A549 (cell line): ENCODE measurements around the gene TTC12. TPM values are rescaled to one million over a fixed set of nuclear protein-coding genes. Genes with fewer than 3 reads are reported as not detected.

Experiments
- ATAC-seq, 2 experiments: fragments of 200-7000 bp in 1 of 2; fragments of >200 bp in 1 of 2; cut with Nextera tagmentation in 1 of 2; cut with Tn5 transposase in 1 of 2; 3 replicates each; pipeline versions ENCODE4 v1.8.0 to v1.9.1; 2018 to 2020; ENCODE audit warnings: mild to moderate bottlenecking in 1 of 2, moderate library complexity in 1 of 2
- CTCF ChIA-PET: fragments of 300-600 bp; sonication (Branson Sonifier 250); formaldehyde crosslinking; extraction: SDS; loops from one replicate; lab custom pipeline; 2021; ENCODE audit warnings: antibody characterized with exemption, inconsistent platforms; lab: Yijun Ruan, JAX
- POLR2A ChIA-PET: fragments of 350-600 bp; formaldehyde crosslinking; extraction: SDS; loops from one replicate; lab custom pipeline; 2021; ENCODE audit warnings: antibody characterized with exemption, inconsistent platforms; lab: Yijun Ruan, JAX
- DNase-seq, 2 experiments: peaks; one replicate each; pipeline versions ENCODE4 v3.0.0 to v3.0.0-alpha.2; 2011 to 2016; ENCODE audit warnings: low read depth in 1 of 2, low spot score in 1 of 2
- FAIRE-seq: peaks from 2 replicates; lab custom pipeline; 2011; peaks lifted over from hg19 to GRCh38; lab: Jason Lieb, UNC
- H3K27ac ChIP-seq, 2 experiments: fragments of >200 bp; sonication (Bioruptor Twin); formaldehyde crosslinking; 3 replicates each; pipeline ENCODE4 v1.5.1; 2016 to 2017
- H3K4me1 ChIP-seq: fragments of >200 bp; sonication (Bioruptor Twin); formaldehyde crosslinking; 3 replicates; pipeline ENCODE4 v1.6.1; 2016
- H3K4me2 ChIP-seq: fragments of >200 bp; sonication (Bioruptor Twin); formaldehyde crosslinking; 3 replicates; pipeline ENCODE4 v1.6.1; 2016
- H3K4me3 ChIP-seq: fragments of >200 bp; sonication (Bioruptor Twin); formaldehyde crosslinking; 3 replicates; pipeline ENCODE4 v1.5.1; 2016
- H3K9me3 ChIP-seq: fragments of >200 bp; sonication (Bioruptor Twin); formaldehyde crosslinking; 3 replicates; pipeline ENCODE4 v1.6.1; 2016
- ATOH8 ChIP-seq: fragments of 250-450 bp; sonication (Bioruptor Pico); IDR thresholded peaks from 2 replicates; pipeline ENCODE4 v1.5.0; 2020; ENCODE audit warnings: low read depth, mild to moderate bottlenecking, moderate library complexity
- BHLHE40 ChIP-seq: IDR thresholded peaks from 2 replicates; pipeline ENCODE4 v1.6.1; 2012; ENCODE audit warnings: low read depth, low read length, inconsistent platforms
- CBX2 ChIP-seq: fragments of 200-600 bp; sonication (generic); IDR thresholded peaks from 2 replicates; pipeline ENCODE4 v1.6.1; 2016; ENCODE audit warnings: low read depth, mild to moderate bottlenecking, borderline replicate concordance
- CHD4 ChIP-seq: fragments of 200-600 bp; sonication (generic); IDR thresholded peaks from 2 replicates; pipeline ENCODE4 v1.6.1; 2016; ENCODE audit warnings: antibody characterized with exemption, mild to moderate bottlenecking, borderline replicate concordance
- EHMT2 ChIP-seq: fragments of 200-600 bp; sonication (generic); IDR thresholded peaks from 2 replicates; pipeline ENCODE4 v1.6.1; 2016; ENCODE audit warnings: antibody characterized with exemption, low read depth, mild to moderate bottlenecking, moderate library complexity
- FOSB ChIP-seq: fragments of 250-450 bp; sonication (Bioruptor Pico); IDR thresholded peaks from 2 replicates; pipeline ENCODE4 v1.5.0; 2020; ENCODE audit warnings: mild to moderate bottlenecking, moderate library complexity
- FOSL2 ChIP-seq, 2 experiments: fragments of 450-650 bp in 1 of 2; fragments of >200 bp in 1 of 2; sonication (Bioruptor Twin) in 1 of 2; formaldehyde crosslinking; IDR thresholded peaks; 2 replicates each; pipeline versions ENCODE4 v1.5.0 to v1.6.1; 2016 to 2020; ENCODE audit warnings: mild to moderate bottlenecking in 1 of 2, moderate library complexity in 1 of 2
- GATA3 ChIP-seq: IDR thresholded peaks from 2 replicates; pipeline ENCODE4 v1.6.1; 2012; ENCODE audit warnings: borderline replicate concordance
- HEYL ChIP-seq: fragments of 250-450 bp; sonication (Bioruptor Pico); IDR thresholded peaks from 2 replicates; pipeline ENCODE4 v1.8.0; 2021; ENCODE audit warnings: mild to moderate bottlenecking, moderate library complexity
- HOXA7 ChIP-seq: fragments of 250-450 bp; sonication (Bioruptor Pico); IDR thresholded peaks from 2 replicates; pipeline ENCODE4 v1.5.0; 2020; ENCODE audit warnings: mild to moderate bottlenecking, moderate library complexity
- KDM1A ChIP-seq: fragments of 200-600 bp; sonication (generic); IDR thresholded peaks from 2 replicates; pipeline ENCODE4 v1.6.1; 2016; ENCODE audit warnings: low read depth, mild to moderate bottlenecking
- KDM5A ChIP-seq: fragments of 200-600 bp; sonication (generic); IDR thresholded peaks from 2 replicates; pipeline ENCODE4 v1.6.1; 2016; ENCODE audit warnings: antibody characterized with exemption, mild to moderate bottlenecking
- MYC ChIP-seq: IDR thresholded peaks from 2 replicates; pipeline ENCODE4 v1.6.1; 2012; ENCODE audit warnings: mild to moderate bottlenecking, inconsistent platforms, low read length, improper control_type of control experiment, borderline replicate concordance
- NFE2L2 ChIP-seq: fragments of 150-350 bp; conservative IDR thresholded peaks from 2 replicates; pipeline ENCODE4 v1.6.1; 2014; ENCODE audit warnings: low read length
- PHF8 ChIP-seq: fragments of 200-600 bp; sonication (generic); IDR thresholded peaks from 2 replicates; pipeline ENCODE4 v1.6.1; 2016; ENCODE audit warnings: low read depth, mild to moderate bottlenecking, antibody characterized with exemption, moderate library complexity, borderline replicate concordance
- RAD21 ChIP-seq, 2 experiments: fragments of >200 bp in 1 of 2; sonication (Bioruptor Twin) in 1 of 2; formaldehyde crosslinking in 1 of 2; IDR thresholded peaks in 1 of 2; conservative IDR thresholded peaks in 1 of 2; 2 replicates in 1 of 2; 3 replicates in 1 of 2; pipeline ENCODE4 v1.6.1; 2012 to 2018; ENCODE audit warnings: inconsistent platforms in 1 of 2
- RARB ChIP-seq: fragments of 250-450 bp; sonication (Bioruptor Pico); IDR thresholded peaks from 2 replicates; pipeline ENCODE4 v1.8.0; 2021; ENCODE audit warnings: mild to moderate bottlenecking, moderate library complexity
- RCOR1 ChIP-seq: fragments of 150-350 bp; IDR thresholded peaks from 2 replicates; pipeline ENCODE4 v1.6.1; 2014; ENCODE audit warnings: antibody characterized with exemption, low read length, low read depth
- RFX5 ChIP-seq: fragments of 450-650 bp; IDR thresholded peaks from 2 replicates; pipeline ENCODE4 v1.7.1; 2014; ENCODE audit warnings: antibody characterized with exemption, mild to moderate bottlenecking, moderate library complexity
- RNF2 ChIP-seq: fragments of 200-600 bp; sonication (generic); IDR thresholded peaks from 2 replicates; pipeline ENCODE4 v1.6.1; 2016; ENCODE audit warnings: low read depth, mild to moderate bottlenecking, antibody characterized with exemption, moderate library complexity, borderline replicate concordance
- TFCP2L1 ChIP-seq: fragments of 250-450 bp; sonication (Bioruptor Pico); IDR thresholded peaks from 2 replicates; pipeline ENCODE4 v1.5.0; 2021; ENCODE audit warnings: mild to moderate bottlenecking
- TP53 ChIP-seq: fragments of 250-450 bp; sonication (Bioruptor Pico); IDR thresholded peaks from 2 replicates; pipeline ENCODE4 v1.5.0; 2021; ENCODE audit warnings: mild to moderate bottlenecking, moderate library complexity
- ZNF302 ChIP-seq: fragments of 250-450 bp; sonication (Bioruptor Pico); IDR thresholded peaks from 2 replicates; pipeline ENCODE4 v1.9.0; 2021; ENCODE audit warnings: inconsistent platforms, mild to moderate bottlenecking, moderate library complexity
- ZSCAN20 ChIP-seq: fragments of 250-450 bp; sonication (Bioruptor Pico); IDR thresholded peaks from 2 replicates; pipeline ENCODE4 v1.8.0; 2022; ENCODE audit warnings: mild to moderate bottlenecking, moderate library complexity
- WGBS: methylation state at CpG from one replicate; pipeline ENCODE4 v1.1.6; 2017; ENCODE audit errors: missing lambda C conversion rate; 5-methylcytosine and 5-hydroxymethylcytosine counted together
- polyA plus RNA-seq, 4 experiments: library from polyadenylated mRNA; depleted of rRNA in 3 of 4; stranded (reverse); fragments of >200 nt; fragmentation: RNase III in 1 of 4; extraction: RNeasy Plus Mini Kit Qiagen cat#74134 plus additional on column Dnase treatment in 1 of 4; gene quantifications; 2 replicates in 3 of 4; 3 replicates in 1 of 4; pipeline ENCODE4 v1.2.3, GENCODE V29; 2011 to 2017
- TF ChIP-seq, protein P1 (sequence below): fragments of 250-450 bp; sonication (Bioruptor Pico); IDR thresholded peaks from 2 replicates; pipeline ENCODE4 v1.5.0; 2021; ENCODE audit warnings: mild to moderate bottlenecking, moderate library complexity, borderline replicate concordance
- TF ChIP-seq, protein P2 (sequence below): fragments of >200 bp; sonication (Bioruptor Twin); formaldehyde crosslinking; IDR thresholded peaks from 3 replicates; pipeline ENCODE4 v1.5.1; 2016

Gene TTC12
- polyA plus RNA-seq, 2 of the 4 experiments (the other 2 are of a cell fraction): 5.9 to 13.5 TPM

GRCh38 chr11:113410414-113411135, 96.2 kb downstream of the TTC12 start:
- WGBS: 72% methylated on average over 18 of the region's 21 CpGs

DNA sequence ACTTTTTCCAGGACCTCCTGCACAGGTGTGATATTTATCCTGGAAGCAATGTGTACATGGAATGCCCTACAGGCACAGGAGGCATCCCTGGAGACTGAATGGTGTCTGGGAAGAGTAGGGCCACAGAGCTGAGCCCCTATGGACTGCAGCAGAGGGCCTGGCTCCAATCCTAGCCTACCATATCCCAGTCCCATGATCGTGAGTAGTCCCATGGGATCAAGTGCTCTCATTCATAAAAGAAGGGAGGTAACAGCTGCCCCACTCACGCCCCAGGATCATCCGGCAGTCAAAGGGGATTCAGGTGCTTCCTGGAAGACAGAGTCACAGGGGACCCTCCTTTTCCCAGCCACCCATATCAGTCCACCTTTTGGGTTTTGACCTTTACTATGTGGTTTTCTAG, 97.2 kb downstream of the TTC12 start:
- TF ChIP-seq KDM1A (no peak), RARB (CRISPR knock-in tag) (no peak), EHMT2 (no peak), FOSB (CRISPR knock-in tag) (no peak), HOXA7 (CRISPR knock-in tag) (no peak), RFX5 (no peak), ATOH8 (CRISPR knock-in tag) (no peak), PHF8 (no peak), KDM5A (no peak), NFE2L2 (no peak), BHLHE40 (no peak), CBX2 (no peak), RCOR1 (no peak)
- TF ChIP-seq, protein P1, sequence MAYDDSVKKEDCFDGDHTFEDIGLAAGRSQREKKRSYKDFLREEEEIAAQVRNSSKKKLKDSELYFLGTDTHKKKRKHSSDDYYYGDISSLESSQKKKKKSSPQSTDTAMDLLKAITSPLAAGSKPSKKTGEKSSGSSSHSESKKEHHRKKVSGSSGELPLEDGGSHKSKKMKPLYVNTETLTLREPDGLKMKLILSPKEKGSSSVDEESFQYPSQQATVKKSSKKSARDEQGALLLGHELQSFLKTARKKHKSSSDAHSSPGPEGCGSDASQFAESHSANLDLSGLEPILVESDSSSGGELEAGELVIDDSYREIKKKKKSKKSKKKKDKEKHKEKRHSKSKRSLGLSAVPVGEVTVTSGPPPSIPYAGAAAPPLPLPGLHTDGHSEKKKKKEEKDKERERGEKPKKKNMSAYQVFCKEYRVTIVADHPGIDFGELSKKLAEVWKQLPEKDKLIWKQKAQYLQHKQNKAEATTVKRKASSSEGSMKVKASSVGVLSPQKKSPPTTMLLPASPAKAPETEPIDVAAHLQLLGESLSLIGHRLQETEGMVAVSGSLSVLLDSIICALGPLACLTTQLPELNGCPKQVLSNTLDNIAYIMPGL: no peak
- FAIRE-seq (no peak), DNase-seq (no peak), ATAC-seq (no peak)
- Histone ChIP-seq H3K4me1 (no peaks in the 10 kb centered on the region), H3K4me2 (no peak overlapping the region), H3K27ac (no peak overlapping the region), H3K4me3 (no peak overlapping the region), H3K9me3 (no peaks in the 10 kb centered on the region)
- CTCF ChIA-PET: no interaction called here
- WGBS: 46% methylated on average over 2 of the region's 3 CpGs
- POLR2A ChIA-PET: no interaction called here

More at GRCh38 chr11:113410414-113411135, 96.2 kb downstream of the TTC12 start:
- H3K4me2 ChIP-seq: no peak overlapping the region
- no peaks in the 10 kb centered on the region for H3K4me1 ChIP-seq
- FAIRE-seq (no peak), DNase-seq (no peak), ATAC-seq (no peak)
- no peak overlapping the region for H3K27ac ChIP-seq
- ChIA-PET POLR2A (no interaction called here), CTCF (no interaction called here)
- no peaks in the 10 kb centered on the region for H3K9me3 ChIP-seq
- H3K4me3 ChIP-seq: no peak overlapping the region
- TF ChIP-seq ZNF302 (CRISPR knock-in tag): no peak
- TF ChIP-seq, protein P2, sequence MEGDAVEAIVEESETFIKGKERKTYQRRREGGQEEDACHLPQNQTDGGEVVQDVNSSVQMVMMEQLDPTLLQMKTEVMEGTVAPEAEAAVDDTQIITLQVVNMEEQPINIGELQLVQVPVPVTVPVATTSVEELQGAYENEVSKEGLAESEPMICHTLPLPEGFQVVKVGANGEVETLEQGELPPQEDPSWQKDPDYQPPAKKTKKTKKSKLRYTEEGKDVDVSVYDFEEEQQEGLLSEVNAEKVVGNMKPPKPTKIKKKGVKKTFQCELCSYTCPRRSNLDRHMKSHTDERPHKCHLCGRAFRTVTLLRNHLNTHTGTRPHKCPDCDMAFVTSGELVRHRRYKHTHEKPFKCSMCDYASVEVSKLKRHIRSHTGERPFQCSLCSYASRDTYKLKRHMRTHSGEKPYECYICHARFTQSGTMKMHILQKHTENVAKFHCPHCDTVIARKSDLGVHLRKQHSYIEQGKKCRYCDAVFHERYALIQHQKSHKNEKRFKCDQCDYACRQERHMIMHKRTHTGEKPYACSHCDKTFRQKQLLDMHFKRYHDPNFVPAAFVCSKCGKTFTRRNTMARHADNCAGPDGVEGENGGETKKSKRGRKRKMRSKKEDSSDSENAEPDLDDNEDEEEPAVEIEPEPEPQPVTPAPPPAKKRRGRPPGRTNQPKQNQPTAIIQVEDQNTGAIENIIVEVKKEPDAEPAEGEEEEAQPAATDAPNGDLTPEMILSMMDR: no peak
- TF ChIP-seq ATOH8 (CRISPR knock-in tag): no peak

DNA sequence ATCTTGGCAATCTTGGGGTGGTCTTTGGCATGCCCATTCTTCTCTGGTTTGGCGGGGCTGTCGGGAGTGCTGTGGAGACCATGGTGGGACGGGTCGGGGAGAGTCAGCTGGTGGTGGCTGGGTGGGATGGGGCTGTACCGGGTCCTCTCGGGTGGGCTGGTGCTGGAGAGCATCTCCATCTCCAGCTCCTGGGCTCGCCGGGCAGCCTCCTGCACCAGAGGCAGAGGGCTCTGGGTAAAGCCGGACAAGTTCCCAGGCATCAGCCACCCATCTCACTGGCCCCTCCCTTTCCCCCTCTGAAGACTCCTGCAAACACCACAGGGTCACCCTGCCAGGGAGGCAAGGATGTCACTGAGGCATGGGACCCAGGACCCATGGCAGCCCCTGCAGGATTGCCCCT, 98.3 kb downstream of the TTC12 start:
- WGBS: no CpG with 5 or more reads among the region's 9 CpGs
- Histone ChIP-seq H3K4me2 (no peak overlapping the region), H3K4me3 (no peak overlapping the region), H3K27ac (no peak overlapping the region), H3K9me3 (no peaks in the 10 kb centered on the region), H3K4me1 (no peaks in the 10 kb centered on the region)
- CTCF ChIA-PET: no interaction called here
- DNase-seq: no peak
- POLR2A ChIA-PET: no interaction called here
- FAIRE-seq: no peak
- no peak for ATAC-seq
- TF ChIP-seq FOSL2 (IDR thresholded peaks at IDR 0.05) (no peak), FOSL2 (CRISPR knock-in tag; IDR thresholded peaks at IDR 0.05) (no peak), HEYL (no peak), MYC (no peak), RFX5 (no peak), ATOH8 (CRISPR knock-in tag) (no peak), CHD4 (no peak), KDM1A (no peak), RAD21 (conservative IDR thresholded peaks at IDR 0.05 in 1 of 2, IDR thresholded peaks at IDR 0.05 in 1 of 2) (no peak), RNF2 (no peak), TP53 (no peak), GATA3 (no peak), TFCP2L1 (CRISPR knock-in tag) (no peak), ZSCAN20 (CRISPR knock-in tag) (no peak)
